Measurements from ENCODE around the gene GALNT10.

The GALNT10 gene

DNA sequence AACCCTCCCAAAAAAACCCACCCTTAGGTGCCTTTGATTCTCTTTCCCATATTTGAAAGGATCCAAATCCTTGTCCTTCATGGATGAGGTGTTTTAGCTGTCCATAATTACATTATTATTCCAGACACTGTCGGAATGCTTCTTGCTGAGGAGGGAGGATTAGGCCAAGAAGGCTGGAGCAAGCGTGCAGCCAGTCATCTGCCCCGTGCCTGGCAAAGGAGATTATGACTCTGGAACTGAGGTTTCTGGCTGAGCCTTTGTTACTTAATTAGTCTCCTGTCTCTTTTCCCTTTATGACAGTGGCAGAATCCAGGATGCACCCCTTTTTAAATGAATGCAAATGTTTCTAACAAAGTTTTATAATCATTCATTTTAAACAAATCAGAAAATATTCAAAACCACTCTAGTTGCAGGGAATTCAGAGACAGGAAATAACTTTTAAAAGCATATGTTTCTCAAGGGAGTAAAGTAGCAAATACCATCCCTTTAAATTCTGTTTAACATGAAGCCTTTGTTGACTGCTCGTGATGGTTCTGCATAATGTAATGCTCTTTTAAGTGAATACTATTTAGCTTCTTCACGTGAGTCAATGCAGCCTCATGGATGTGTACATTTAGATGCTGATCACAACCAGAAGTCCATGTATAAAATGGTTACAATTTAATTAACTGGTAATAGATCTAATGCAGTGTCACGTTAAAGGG, 69.8 kb downstream of the GALNT10 start:
- Histone ChIP-seq H3K4me3 (ENCODE audit: low read length in 2 of 2) (no peak overlapping the region), H3K36me3 (ENCODE audit: control insufficient read depth in 2 of 2, insufficient read depth in 2 of 2, low read length in 2 of 2) (no peaks in the 10 kb centered on the region), H3K27ac (ENCODE audit: low read depth in 2 of 2, low read length in 2 of 2) (no peak overlapping the region), H3K9ac (ENCODE audit: low read depth in 1 of 2, low read length in 2 of 2) (no peak overlapping the region), H3K27me3 (ENCODE audit: control insufficient read depth in 2 of 2, insufficient read depth in 2 of 2, low read length in 2 of 2) (no peaks in the 10 kb centered on the region), H3K4me1 (ENCODE audit: control insufficient read depth in 2 of 2, insufficient read depth in 2 of 2, low read length in 2 of 2) (no peaks in the 10 kb centered on the region), H3K9me3 (ENCODE audit: control insufficient read depth in 2 of 2, low read length in 2 of 2) (no peaks in the 10 kb centered on the region)

DNA sequence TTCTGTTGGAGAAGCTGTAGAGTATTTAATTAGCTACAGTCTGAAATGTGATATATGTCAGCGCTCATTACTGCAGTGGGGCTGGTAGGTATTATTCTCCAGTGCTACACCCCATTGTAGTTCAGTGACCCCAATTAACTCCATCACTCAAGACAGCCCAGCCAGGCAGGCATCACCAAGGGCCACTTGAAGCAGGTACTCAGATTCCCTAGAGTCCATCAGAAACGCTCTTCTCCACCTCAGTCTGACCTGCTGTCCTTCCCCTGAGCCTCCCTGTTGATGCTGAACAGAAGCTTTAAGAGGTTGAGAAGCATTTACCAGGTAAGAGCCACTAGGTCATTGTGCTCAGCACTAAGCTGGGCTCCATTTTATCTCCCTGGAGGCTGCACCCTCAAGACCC, 71.8 kb downstream of the GALNT10 start:
- Histone ChIP-seq H3K27ac (ENCODE audit: low read depth in 2 of 2, low read length in 2 of 2) (no peak overlapping the region), H3K27me3 (ENCODE audit: control insufficient read depth in 2 of 2, insufficient read depth in 2 of 2, low read length in 2 of 2) (no peaks in the 10 kb centered on the region), H3K9me3 (ENCODE audit: control insufficient read depth in 2 of 2, low read length in 2 of 2) (no peaks in the 10 kb centered on the region), H3K36me3 (ENCODE audit: control insufficient read depth in 2 of 2, insufficient read depth in 2 of 2, low read length in 2 of 2) (no peaks in the 10 kb centered on the region), H3K4me1 (ENCODE audit: control insufficient read depth in 2 of 2, insufficient read depth in 2 of 2, low read length in 2 of 2) (no peaks in the 10 kb centered on the region), H3K4me3 (ENCODE audit: low read length in 2 of 2) (no peak overlapping the region), H3K9ac (ENCODE audit: low read depth in 1 of 2, low read length in 2 of 2) (no peak overlapping the region)

DNA sequence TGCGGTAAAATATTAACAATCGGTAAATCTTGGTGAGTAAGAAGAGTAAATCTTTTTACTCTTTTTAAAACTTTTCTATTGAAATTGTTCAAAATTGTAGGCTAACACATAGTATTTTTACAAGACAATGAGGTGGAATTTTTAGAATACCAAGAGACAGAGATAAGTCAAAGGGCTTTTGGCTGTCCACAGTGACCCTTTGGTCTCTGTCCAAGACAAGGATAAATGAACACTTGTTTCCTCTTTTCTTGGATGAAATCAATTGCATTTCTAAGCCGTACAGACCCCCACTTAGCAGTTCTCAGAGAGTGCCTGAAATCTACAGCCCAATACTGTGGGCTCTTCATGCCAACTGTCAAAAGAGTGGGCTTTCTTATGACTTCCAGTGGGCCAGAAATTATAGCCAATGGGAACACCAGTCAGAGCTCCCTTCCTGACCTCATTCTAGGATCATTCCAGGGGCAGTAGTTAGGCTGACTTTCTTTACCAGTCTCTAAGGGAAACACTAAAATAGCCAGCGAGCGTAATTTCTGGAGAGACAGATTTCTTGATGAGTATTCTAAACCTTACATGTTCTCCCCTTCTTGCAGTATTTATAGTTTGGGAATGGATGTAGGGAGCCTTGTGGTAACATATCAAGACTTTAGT, 74.1 kb downstream of the GALNT10 start:
- Histone ChIP-seq H3K9me3 (ENCODE audit: control insufficient read depth in 2 of 2, low read length in 2 of 2) (no peaks in the 10 kb centered on the region), H3K4me1 (ENCODE audit: control insufficient read depth in 2 of 2, insufficient read depth in 2 of 2, low read length in 2 of 2) (no peaks in the 10 kb centered on the region), H3K27ac (ENCODE audit: low read depth in 2 of 2, low read length in 2 of 2) (no peak overlapping the region), H3K27me3 (ENCODE audit: control insufficient read depth in 2 of 2, insufficient read depth in 2 of 2, low read length in 2 of 2) (no peaks in the 10 kb centered on the region), H3K36me3 (ENCODE audit: control insufficient read depth in 2 of 2, insufficient read depth in 2 of 2, low read length in 2 of 2) (no peaks in the 10 kb centered on the region), H3K9ac (ENCODE audit: low read depth in 1 of 2, low read length in 2 of 2) (no peak overlapping the region), H3K4me3 (ENCODE audit: low read length in 2 of 2) (no peak overlapping the region)

DNA sequence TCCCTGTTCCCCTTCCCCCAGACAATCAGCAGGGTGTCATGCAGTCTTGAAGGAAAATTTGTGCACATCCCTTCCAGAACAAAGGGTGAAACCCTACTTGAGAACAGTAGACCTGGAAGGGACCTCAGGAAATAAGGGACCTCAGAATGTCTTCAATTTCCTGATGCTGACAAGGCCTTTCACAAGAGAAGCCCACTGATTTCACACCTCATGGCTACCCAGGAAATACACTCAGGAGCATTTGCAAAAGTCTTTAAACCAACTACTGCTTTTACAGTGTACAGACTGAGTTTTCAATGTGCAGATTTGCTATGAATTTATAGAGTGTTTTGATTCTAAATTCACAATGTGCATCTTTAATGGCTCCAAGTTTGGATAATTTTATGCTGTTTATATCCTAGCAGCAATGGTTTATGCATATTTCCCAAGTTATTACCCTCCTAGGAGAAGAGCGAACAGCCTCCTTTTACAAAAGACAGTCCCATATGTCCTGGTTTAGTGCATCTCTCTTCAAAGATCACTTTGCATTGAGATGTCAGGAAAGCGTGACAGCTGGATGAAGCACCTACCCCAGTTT, 74.8 kb downstream of the GALNT10 start:
- Histone ChIP-seq H3K27me3 (ENCODE audit: control insufficient read depth in 2 of 2, insufficient read depth in 2 of 2, low read length in 2 of 2) (no peaks in the 10 kb centered on the region), H3K9me3 (ENCODE audit: control insufficient read depth in 2 of 2, low read length in 2 of 2) (no peaks in the 10 kb centered on the region), H3K9ac (ENCODE audit: low read depth in 1 of 2, low read length in 2 of 2) (no peak overlapping the region), H3K4me3 (ENCODE audit: low read length in 2 of 2) (no peak overlapping the region), H3K36me3 (ENCODE audit: control insufficient read depth in 2 of 2, insufficient read depth in 2 of 2, low read length in 2 of 2) (no peaks in the 10 kb centered on the region), H3K4me1 (ENCODE audit: control insufficient read depth in 2 of 2, insufficient read depth in 2 of 2, low read length in 2 of 2) (no peaks in the 10 kb centered on the region), H3K27ac (ENCODE audit: low read depth in 2 of 2, low read length in 2 of 2) (no peak overlapping the region)

DNA sequence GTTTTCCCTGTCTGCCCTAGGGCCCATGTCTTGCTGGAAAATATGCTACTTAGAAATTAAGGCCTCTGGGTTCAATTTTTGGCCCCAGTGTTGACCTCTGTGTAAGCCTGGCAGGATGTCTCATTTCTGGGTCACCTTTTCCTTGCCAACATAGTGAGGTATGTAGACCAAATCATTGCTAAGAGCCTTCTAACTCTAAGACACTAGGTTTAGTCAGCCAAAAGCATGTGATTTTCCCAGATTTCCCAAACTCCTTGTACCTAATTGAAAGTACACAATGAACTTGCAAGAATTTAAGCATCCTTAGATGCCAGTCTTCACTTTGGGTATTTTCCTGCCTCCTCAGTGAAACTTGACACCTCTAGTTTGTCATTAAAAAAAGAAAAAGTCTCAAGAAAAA, 77.0 kb downstream of the GALNT10 start:
- H3K27me3 ChIP-seq (ENCODE audit: control insufficient read depth in 2 of 2, insufficient read depth in 2 of 2, low read length in 2 of 2) = no peaks in the 10 kb centered on the region
- no peak overlapping the region for H3K9ac ChIP-seq (ENCODE audit: low read depth in 1 of 2, low read length in 2 of 2)
- H3K4me1 ChIP-seq (ENCODE audit: control insufficient read depth in 2 of 2, insufficient read depth in 2 of 2, low read length in 2 of 2) = peaks cover 0 to under 1% of the 10 kb centered on the region in 2 donors
- no peak overlapping the region for H3K4me3 ChIP-seq (ENCODE audit: low read length in 2 of 2)
- H3K27ac ChIP-seq (ENCODE audit: low read depth in 2 of 2, low read length in 2 of 2) = no peak overlapping the region
- H3K36me3 ChIP-seq (ENCODE audit: control insufficient read depth in 2 of 2, insufficient read depth in 2 of 2, low read length in 2 of 2) = no peaks in the 10 kb centered on the region
- no peaks in the 10 kb centered on the region for H3K9me3 ChIP-seq (ENCODE audit: control insufficient read depth in 2 of 2, low read length in 2 of 2)

DNA sequence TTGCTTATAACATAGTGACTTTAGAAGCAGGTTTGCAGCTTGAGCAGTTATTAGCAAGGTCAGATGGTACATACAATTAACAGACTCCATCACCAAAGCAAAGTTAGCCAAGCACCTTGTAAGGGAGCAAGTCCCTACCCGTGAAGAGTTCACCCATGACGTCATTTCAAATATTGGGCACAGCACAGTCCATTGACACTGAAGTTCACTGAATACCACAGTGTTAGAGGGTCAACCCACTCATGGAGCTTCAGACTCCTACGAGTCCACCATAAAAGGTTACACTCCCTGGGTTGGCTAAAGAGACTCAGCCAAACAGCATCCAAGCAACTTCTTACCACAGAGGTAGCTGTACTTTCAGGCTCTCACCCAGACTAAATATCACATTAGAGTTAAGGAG, 77.5 kb downstream of the GALNT10 start:
- no peaks in the 10 kb centered on the region for H3K27me3 ChIP-seq (ENCODE audit: control insufficient read depth in 2 of 2, insufficient read depth in 2 of 2, low read length in 2 of 2)
- H3K4me1 ChIP-seq (ENCODE audit: control insufficient read depth in 2 of 2, insufficient read depth in 2 of 2, low read length in 2 of 2) = peaks cover 4 to 6% of the 10 kb centered on the region in 2 donors
- H3K27ac ChIP-seq (ENCODE audit: low read depth in 2 of 2, low read length in 2 of 2) = no peak overlapping the region
- no peaks in the 10 kb centered on the region for H3K9me3 ChIP-seq (ENCODE audit: control insufficient read depth in 2 of 2, low read length in 2 of 2)
- no peak overlapping the region for H3K9ac ChIP-seq (ENCODE audit: low read depth in 1 of 2, low read length in 2 of 2)
- no peak overlapping the region for H3K4me3 ChIP-seq (ENCODE audit: low read length in 2 of 2)
- no peaks in the 10 kb centered on the region for H3K36me3 ChIP-seq (ENCODE audit: control insufficient read depth in 2 of 2, insufficient read depth in 2 of 2, low read length in 2 of 2)

DNA sequence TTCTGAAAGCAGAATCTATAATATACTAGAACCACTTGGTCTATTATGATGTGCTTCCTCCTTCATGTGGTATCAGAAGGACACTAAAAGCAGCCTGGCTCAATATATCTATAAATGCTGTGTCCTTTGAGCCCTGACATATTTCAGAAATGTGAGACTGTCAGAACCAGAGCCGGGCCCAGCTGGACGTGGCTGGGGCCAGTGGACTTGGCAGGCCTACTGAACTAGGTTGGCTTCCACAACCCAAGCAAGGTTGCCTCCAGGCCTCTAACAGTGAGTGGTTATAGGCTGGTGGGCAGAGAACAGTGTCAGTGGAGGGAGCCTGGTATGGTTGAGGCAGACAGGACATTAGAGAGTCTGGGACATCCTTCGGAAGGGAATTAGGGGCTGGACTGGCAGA, 78.9 kb downstream of the GALNT10 start:
- no peaks in the 10 kb centered on the region for H3K27me3 ChIP-seq (ENCODE audit: control insufficient read depth in 2 of 2, insufficient read depth in 2 of 2, low read length in 2 of 2)
- no peaks in the 10 kb centered on the region for H3K9me3 ChIP-seq (ENCODE audit: control insufficient read depth in 2 of 2, low read length in 2 of 2)
- no peak overlapping the region for H3K9ac ChIP-seq (ENCODE audit: low read depth in 1 of 2, low read length in 2 of 2)
- no peaks in the 10 kb centered on the region for H3K36me3 ChIP-seq (ENCODE audit: control insufficient read depth in 2 of 2, insufficient read depth in 2 of 2, low read length in 2 of 2)
- peaks cover 4 to 13% of the 10 kb centered on the region in 2 donors for H3K4me1 ChIP-seq (ENCODE audit: control insufficient read depth in 2 of 2, insufficient read depth in 2 of 2, low read length in 2 of 2)
- H3K4me3 ChIP-seq (ENCODE audit: low read length in 2 of 2) = no peak overlapping the region
- H3K27ac ChIP-seq (ENCODE audit: low read depth in 2 of 2, low read length in 2 of 2) = no peak overlapping the region

DNA sequence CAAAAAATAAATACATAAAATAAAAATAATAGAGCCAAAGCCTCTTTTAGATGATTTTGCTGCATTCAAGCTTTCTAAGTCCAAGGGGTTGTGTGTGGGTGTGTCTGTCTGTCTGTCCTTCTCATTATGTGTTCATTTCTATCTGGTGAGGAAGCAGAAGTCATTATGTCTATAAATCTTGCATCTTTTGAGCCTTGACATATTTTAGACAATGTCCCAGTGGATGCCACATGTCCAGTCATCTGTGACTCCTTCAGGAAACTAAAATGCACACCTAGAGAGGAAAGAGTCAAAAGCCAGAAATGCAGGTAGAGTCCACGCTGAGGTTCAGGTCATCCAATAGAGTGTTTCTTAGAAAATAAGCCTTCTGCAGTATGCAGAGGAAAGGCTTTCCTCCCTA, 80.9 kb downstream of the GALNT10 start:
- no peaks in the 10 kb centered on the region for H3K36me3 ChIP-seq (ENCODE audit: control insufficient read depth in 2 of 2, insufficient read depth in 2 of 2, low read length in 2 of 2)
- no peak overlapping the region for H3K9ac ChIP-seq (ENCODE audit: low read depth in 1 of 2, low read length in 2 of 2)
- peaks cover 4 to 13% of the 10 kb centered on the region in 2 donors for H3K4me1 ChIP-seq (ENCODE audit: control insufficient read depth in 2 of 2, insufficient read depth in 2 of 2, low read length in 2 of 2)
- no peak overlapping the region for H3K27ac ChIP-seq (ENCODE audit: low read depth in 2 of 2, low read length in 2 of 2)
- no peaks in the 10 kb centered on the region for H3K27me3 ChIP-seq (ENCODE audit: control insufficient read depth in 2 of 2, insufficient read depth in 2 of 2, low read length in 2 of 2)
- no peaks in the 10 kb centered on the region for H3K9me3 ChIP-seq (ENCODE audit: control insufficient read depth in 2 of 2, low read length in 2 of 2)
- no peak overlapping the region for H3K4me3 ChIP-seq (ENCODE audit: low read length in 2 of 2)

DNA sequence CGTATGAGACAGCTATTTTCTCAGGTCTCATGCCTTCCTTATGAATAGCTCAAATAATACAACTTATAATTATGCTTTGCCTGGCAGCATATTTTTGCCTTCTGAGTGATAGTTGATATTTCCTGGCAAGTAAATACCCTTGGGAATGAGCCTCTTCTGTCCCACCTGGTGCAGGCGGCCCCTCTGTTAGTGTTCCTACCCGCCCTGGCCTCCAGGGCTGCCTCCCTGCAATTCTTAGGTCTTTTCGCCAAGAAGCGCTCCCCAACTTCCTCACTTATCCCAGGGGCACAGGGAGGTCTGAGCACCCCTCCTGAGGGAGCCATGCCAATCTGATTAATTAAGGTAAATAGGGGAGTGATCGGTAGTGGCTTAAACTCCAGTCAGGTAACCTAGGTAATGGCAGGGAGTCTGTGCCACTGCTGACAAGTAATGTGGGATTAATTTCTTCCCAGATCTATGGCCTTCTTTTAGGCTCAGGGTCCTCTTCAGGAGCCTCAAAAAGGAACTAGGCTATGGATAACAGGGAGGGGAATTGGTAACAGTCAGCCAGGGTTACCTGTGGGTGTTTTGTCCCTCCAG, 81.5 kb downstream of the GALNT10 start:
- no peak overlapping the region for H3K27ac ChIP-seq (ENCODE audit: low read depth in 2 of 2, low read length in 2 of 2)
- H3K36me3 ChIP-seq (ENCODE audit: control insufficient read depth in 2 of 2, insufficient read depth in 2 of 2, low read length in 2 of 2) = no peaks in the 10 kb centered on the region
- H3K9me3 ChIP-seq (ENCODE audit: control insufficient read depth in 2 of 2, low read length in 2 of 2) = no peaks in the 10 kb centered on the region
- no peaks in the 10 kb centered on the region for H3K27me3 ChIP-seq (ENCODE audit: control insufficient read depth in 2 of 2, insufficient read depth in 2 of 2, low read length in 2 of 2)
- H3K9ac ChIP-seq (ENCODE audit: low read depth in 1 of 2, low read length in 2 of 2) = no peak overlapping the region
- peaks cover 4 to 14% of the 10 kb centered on the region in 2 donors for H3K4me1 ChIP-seq (ENCODE audit: control insufficient read depth in 2 of 2, insufficient read depth in 2 of 2, low read length in 2 of 2)
- no peak overlapping the region for H3K4me3 ChIP-seq (ENCODE audit: low read length in 2 of 2)

DNA sequence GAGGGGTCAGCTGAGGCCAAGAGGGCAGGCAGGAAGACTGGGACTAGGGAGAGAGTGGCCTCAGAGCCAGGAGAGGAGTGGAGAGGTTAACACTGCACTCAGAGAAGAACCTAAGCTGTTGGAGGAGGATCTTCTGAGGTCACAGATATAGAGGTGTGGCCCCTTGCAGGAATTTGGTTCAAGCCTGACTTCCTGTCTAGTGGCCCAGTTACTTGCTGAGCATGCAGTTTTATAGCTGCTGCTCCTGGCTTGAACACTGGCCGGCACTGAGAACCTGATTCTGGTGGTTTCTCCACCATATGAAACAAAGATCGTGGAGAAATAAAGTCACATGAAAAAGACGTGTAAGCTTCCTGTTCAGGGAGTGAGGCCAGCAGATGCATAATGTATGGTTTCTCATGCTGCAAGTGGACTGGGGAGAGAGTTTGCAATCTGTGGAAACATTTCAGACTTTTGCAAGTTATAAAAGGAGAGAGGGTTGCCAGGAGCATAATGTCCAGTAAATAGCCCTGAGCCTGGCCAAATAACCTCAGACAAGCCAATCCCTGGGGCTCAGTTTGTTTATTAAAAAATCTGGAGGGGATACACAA, 82.6 kb downstream of the GALNT10 start:
- H3K27me3 ChIP-seq (ENCODE audit: control insufficient read depth in 2 of 2, insufficient read depth in 2 of 2, low read length in 2 of 2) = no peaks in the 10 kb centered on the region
- H3K9ac ChIP-seq (ENCODE audit: low read depth in 1 of 2, low read length in 2 of 2) = no peak overlapping the region
- H3K4me1 ChIP-seq (ENCODE audit: control insufficient read depth in 2 of 2, insufficient read depth in 2 of 2, low read length in 2 of 2) = peaks cover 4 to 18% of the 10 kb centered on the region in 2 donors
- no peak overlapping the region for H3K4me3 ChIP-seq (ENCODE audit: low read length in 2 of 2)
- no peak overlapping the region for H3K27ac ChIP-seq (ENCODE audit: low read depth in 2 of 2, low read length in 2 of 2)
- no peaks in the 10 kb centered on the region for H3K36me3 ChIP-seq (ENCODE audit: control insufficient read depth in 2 of 2, insufficient read depth in 2 of 2, low read length in 2 of 2)
- H3K9me3 ChIP-seq (ENCODE audit: control insufficient read depth in 2 of 2, low read length in 2 of 2) = no peaks in the 10 kb centered on the region
